GM12878 (cell line): ENCODE data around the gene GPSM1. TPM values are rescaled to one million over a fixed set of nuclear protein-coding genes. Genes with fewer than 3 reads are reported as not detected.

Experiments used
- ATAC-seq: fragments of 200-7000 bp; cut with Tn5 transposase; 3 replicates; pipeline ENCODE4 v1.9.1; 2020; ENCODE audit warnings: mild to moderate bottlenecking, moderate library complexity
- BruUV-seq: library from RNA; stranded (reverse); fragments of 400-500 nt; replicated peaks from 2 replicates; lab custom pipeline; 2021; lab: Mats Ljungman, UMichigan
- CTCF ChIA-PET: fragments of 300-600 bp; sonication (Branson Sonifier 250); formaldehyde crosslinking; extraction: SDS; loops from one replicate; lab custom pipeline; 2021; ENCODE audit warnings: inconsistent platforms; lab: Yijun Ruan, JAX
- POLR2A ChIA-PET: fragments of 350-600 bp; formaldehyde crosslinking; extraction: SDS; loops from one replicate; lab custom pipeline; 2021; ENCODE audit warnings: inconsistent platforms; lab: Charles Lee
- RAD21 ChIA-PET: fragments of 300-600 bp; sonication (Branson Sonifier 250); formaldehyde crosslinking; loops from one replicate; lab custom pipeline; 2023; ENCODE audit warnings: antibody characterized with exemption; ENCODE audit not compliant: unreplicated experiment; lab: Charles Lee
- SMC1A ChIA-PET: fragments of 300-600 bp; sonication (Branson Sonifier 250); formaldehyde crosslinking; loops from one replicate; lab custom pipeline; 2023; ENCODE audit not compliant: unreplicated experiment, uncharacterized antibody; lab: Charles Lee
- DNase-seq: peaks from one replicate; pipeline ENCODE4 v3.0.0-alpha.2; 2011; ENCODE audit warnings: low read depth, low spot score
- FAIRE-seq: peaks from 3 replicates; lab custom pipeline; 2011; peaks lifted over from hg19 to GRCh38; lab: Jason Lieb, UNC
- H2AFZ ChIP-seq: 2 replicates; pipeline ENCODE4 v1.6.0; 2011; ENCODE audit warnings: low read depth, low read length, control low read depth; ENCODE audit not compliant: control insufficient read depth
- H3K27ac ChIP-seq: 2 replicates; pipeline ENCODE4 v1.5.1; 2011; ENCODE audit warnings: control low read depth; ENCODE audit not compliant: control insufficient read depth, insufficient read depth
- H3K27me3 ChIP-seq, 2 experiments: replicated peaks in 1 of 2; 2 replicates each; pipeline versions ENCODE4 v1.6.0 to v1.6.1; 2011; ENCODE audit warnings: low read length in 1 of 2; ENCODE audit not compliant: control insufficient read depth in 2 of 2, insufficient read depth in 2 of 2
- H3K36me3 ChIP-seq, 2 experiments: 2 replicates each; pipeline ENCODE4 v1.5.1; 2011; ENCODE audit warnings: low read length in 1 of 2; ENCODE audit not compliant: control insufficient read depth in 2 of 2, insufficient read depth in 2 of 2
- H3K4me1 ChIP-seq: 2 replicates; pipeline ENCODE4 v1.6.1; 2011; ENCODE audit warnings: mild to moderate bottlenecking, low read length, moderate library complexity, mixed read lengths; ENCODE audit not compliant: control insufficient read depth, insufficient read depth
- H3K4me2 ChIP-seq: 2 replicates; pipeline ENCODE4 v1.6.0; 2011; ENCODE audit warnings: control low read depth; ENCODE audit not compliant: control insufficient read depth, insufficient read depth
- H3K4me3 ChIP-seq: fragments of 200-600 bp; sonication (generic); 2 replicates; pipeline ENCODE4 v1.5.1; 2016
- H3K79me2 ChIP-seq: 2 replicates; pipeline ENCODE4 v1.6.0; 2011; ENCODE audit warnings: low read length; ENCODE audit not compliant: control insufficient read depth, insufficient read depth
- H3K9ac ChIP-seq: 2 replicates; pipeline ENCODE4 v1.8.0; 2011; ENCODE audit warnings: low read length, control low read depth, mixed read lengths; ENCODE audit not compliant: control insufficient read depth, insufficient read depth
- H3K9me3 ChIP-seq: replicated peaks from 3 replicates; pipeline ENCODE4 v1.5.1; 2011; ENCODE audit warnings: mild to moderate bottlenecking, low read length; ENCODE audit not compliant: control insufficient read depth, insufficient read depth
- H4K20me1 ChIP-seq: 2 replicates; pipeline ENCODE4 v1.6.0; 2011; ENCODE audit not compliant: control insufficient read depth, insufficient read depth
- E2F8 ChIP-seq: fragments of 450-650 bp; IDR thresholded peaks from 2 replicates; pipeline ENCODE4 v1.6.1; 2018; ENCODE audit warnings: mild to moderate bottlenecking, low read depth, moderate library complexity; ENCODE audit not compliant: partially characterized antibody
- FOXK2 ChIP-seq: fragments of 450-650 bp; IDR thresholded peaks from 2 replicates; pipeline ENCODE4 v1.6.1; 2017; ENCODE audit warnings: mild to moderate bottlenecking, moderate library complexity
- IRF4 ChIP-seq: IDR thresholded peaks from 2 replicates; pipeline ENCODE4 v1.6.1; 2011; ENCODE audit warnings: low read depth, low read length
- MXI1 ChIP-seq: fragments of 150-350 bp; IDR thresholded peaks from 2 replicates; pipeline ENCODE4 v1.6.1; 2011; ENCODE audit warnings: low read depth, mild to moderate bottlenecking, inconsistent platforms, low read length, improper control_type of control experiment
- NR2F1 ChIP-seq: fragments of 450-650 bp; conservative IDR thresholded peaks from 2 replicates; pipeline ENCODE4 v1.6.1; 2017; ENCODE audit warnings: mild to moderate bottlenecking
- STAT1 ChIP-seq: fragments of 450-650 bp; conservative IDR thresholded peaks from 2 replicates; pipeline ENCODE4 v1.6.1; 2014; ENCODE audit warnings: antibody characterized with exemption, mild to moderate bottlenecking
- SUPT20H ChIP-seq: IDR thresholded peaks from 2 replicates; pipeline ENCODE4 v1.6.1; 2011; ENCODE audit warnings: low read depth, mild to moderate bottlenecking, low read length, moderate library complexity, borderline replicate concordance; ENCODE audit not compliant: control insufficient read depth
- ZNF622 ChIP-seq: fragments of 450-650 bp; IDR thresholded peaks from 2 replicates; pipeline ENCODE4 v1.6.1; 2017; ENCODE audit warnings: mild to moderate bottlenecking, inconsistent platforms
- WGBS: methylation state at CpG from one replicate; pipeline ENCODE4 v1.1.6; 2016; ENCODE audit warnings: low lambda C conversion rate; ENCODE audit not compliant: insufficient replicate concordance, insufficient coverage; ENCODE audit errors: missing lambda C conversion rate; 5-methylcytosine and 5-hydroxymethylcytosine counted together
- in situ Hi-C: fragments of 300-500 bp; cut with MboI; formaldehyde crosslinking; loops from 9 replicates; pipeline ENCODE4 v1.14.3; 2018; ENCODE audit warnings: mixed read lengths
- intact Hi-C: fragments of 100-400 bp; cut with micrococcal nuclease; formaldehyde crosslinking; loops from one replicate; pipeline ENCODE4 v1.14.2; 2022; ENCODE audit not compliant: unreplicated experiment
- polyA plus RNA-seq, 11 experiments: library from polyadenylated mRNA; depleted of rRNA in 4 of 11; unstranded in 6 of 11; stranded (reverse) in 5 of 11; fragments of >200 nt; fragmentation: Nextera tagmentation in 4 of 11; fragmentation: Illumina TruSeq in 1 of 11; extraction: Ambion mirVana in 4 of 11; extraction: Trizol in 1 of 11; gene quantifications; 1 replicate in 1 of 11; 2 replicates in 10 of 11; pipeline versions ENCODE4 v1.2.1 to v1.2.3, GENCODE V29; 2011 to 2016; ENCODE audit warnings: inconsistent platforms in 2 of 11, missing spikeins in 2 of 11, low read depth in 1 of 11
- total RNA-seq, 4 experiments: library from RNA; depleted of rRNA in 3 of 4; stranded (reverse); fragments of >200 nt in 3 of 4; fragmentation: Illumina TruSeq in 1 of 4; extraction: Trizol in 1 of 4; gene quantifications; 2 replicates each; pipeline versions ENCODE4 v1.2.1 to v1.2.3, GENCODE V29; 2013 to 2021
- TF ChIP-seq, protein P1 (sequence below): IDR thresholded peaks from 2 replicates; pipeline ENCODE4 v1.6.1; 2012; ENCODE audit warnings: mild to moderate bottlenecking, low read depth, low read length
- TF ChIP-seq, protein P2 (sequence below): fragments of 450-650 bp; IDR thresholded peaks from 2 replicates; pipeline ENCODE4 v1.6.1; 2016; ENCODE audit warnings: mild to moderate bottlenecking
- TF ChIP-seq, protein P3 (sequence below): fragments of 450-650 bp; conservative IDR thresholded peaks from 2 replicates; pipeline ENCODE4 v1.6.1; 2017; ENCODE audit warnings: mild to moderate bottlenecking, moderate library complexity

GPSM1 gene
- total and polyA plus RNA-seq, 10 of the 15 experiments (the other 5 are each of a cell fraction or from before 2014, with no cell fraction given): 0.04 to 0.10 (median 0.10) TPM; not detected in 7

GRCh38 chr9:136325358-136325757 lies 2.0 kb upstream of the GPSM1 start:
- Histone ChIP-seq H3K27me3 (peaks cover 10 to 11% of the 10 kb centered on the region in 2 experiments; a peak in 3 of 4 replicates), H3K9me3 (peaks cover 2% of the 10 kb centered on the region; the same call in 1 of the 3 replicates), H3K9ac (no peak overlapping the region), H3K4me3 (no peak overlapping the region), H3K4me2 (no peak overlapping the region), H2AFZ (no peak overlapping the region), H4K20me1 (no peaks in the 10 kb centered on the region), H3K4me1 (no peaks in the 10 kb centered on the region), H3K27ac (no peak overlapping the region), H3K79me2 (no peaks in the 10 kb centered on the region), H3K36me3 (no peaks in the 10 kb centered on the region)
- FAIRE-seq: no peak
- BruUV-seq: no TSS peak
- SMC1A ChIA-PET: no interaction called here
- in situ Hi-C loops: no loop called here
- intact Hi-C loops: no loop called here
- DNase-seq: no peak
- WGBS: 50% methylated on average over 13 of the region's 13 CpGs
- POLR2A ChIA-PET: no interaction called here
- CTCF ChIA-PET: no interaction called here
- RAD21 ChIA-PET: no interaction called here
- ATAC-seq: no peak
- TF ChIP-seq MXI1 (no peak), FOXK2 (no peak), NR2F1 (no peak), SUPT20H (no peak), STAT1 (no peak), E2F8 (no peak), ZNF622 (no peak), IRF4 (no peak)
- TF ChIP-seq, protein P1, sequence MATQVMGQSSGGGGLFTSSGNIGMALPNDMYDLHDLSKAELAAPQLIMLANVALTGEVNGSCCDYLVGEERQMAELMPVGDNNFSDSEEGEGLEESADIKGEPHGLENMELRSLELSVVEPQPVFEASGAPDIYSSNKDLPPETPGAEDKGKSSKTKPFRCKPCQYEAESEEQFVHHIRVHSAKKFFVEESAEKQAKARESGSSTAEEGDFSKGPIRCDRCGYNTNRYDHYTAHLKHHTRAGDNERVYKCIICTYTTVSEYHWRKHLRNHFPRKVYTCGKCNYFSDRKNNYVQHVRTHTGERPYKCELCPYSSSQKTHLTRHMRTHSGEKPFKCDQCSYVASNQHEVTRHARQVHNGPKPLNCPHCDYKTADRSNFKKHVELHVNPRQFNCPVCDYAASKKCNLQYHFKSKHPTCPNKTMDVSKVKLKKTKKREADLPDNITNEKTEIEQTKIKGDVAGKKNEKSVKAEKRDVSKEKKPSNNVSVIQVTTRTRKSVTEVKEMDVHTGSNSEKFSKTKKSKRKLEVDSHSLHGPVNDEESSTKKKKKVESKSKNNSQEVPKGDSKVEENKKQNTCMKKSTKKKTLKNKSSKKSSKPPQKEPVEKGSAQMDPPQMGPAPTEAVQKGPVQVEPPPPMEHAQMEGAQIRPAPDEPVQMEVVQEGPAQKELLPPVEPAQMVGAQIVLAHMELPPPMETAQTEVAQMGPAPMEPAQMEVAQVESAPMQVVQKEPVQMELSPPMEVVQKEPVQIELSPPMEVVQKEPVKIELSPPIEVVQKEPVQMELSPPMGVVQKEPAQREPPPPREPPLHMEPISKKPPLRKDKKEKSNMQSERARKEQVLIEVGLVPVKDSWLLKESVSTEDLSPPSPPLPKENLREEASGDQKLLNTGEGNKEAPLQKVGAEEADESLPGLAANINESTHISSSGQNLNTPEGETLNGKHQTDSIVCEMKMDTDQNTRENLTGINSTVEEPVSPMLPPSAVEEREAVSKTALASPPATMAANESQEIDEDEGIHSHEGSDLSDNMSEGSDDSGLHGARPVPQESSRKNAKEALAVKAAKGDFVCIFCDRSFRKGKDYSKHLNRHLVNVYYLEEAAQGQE: no peak
- TF ChIP-seq, protein P2, sequence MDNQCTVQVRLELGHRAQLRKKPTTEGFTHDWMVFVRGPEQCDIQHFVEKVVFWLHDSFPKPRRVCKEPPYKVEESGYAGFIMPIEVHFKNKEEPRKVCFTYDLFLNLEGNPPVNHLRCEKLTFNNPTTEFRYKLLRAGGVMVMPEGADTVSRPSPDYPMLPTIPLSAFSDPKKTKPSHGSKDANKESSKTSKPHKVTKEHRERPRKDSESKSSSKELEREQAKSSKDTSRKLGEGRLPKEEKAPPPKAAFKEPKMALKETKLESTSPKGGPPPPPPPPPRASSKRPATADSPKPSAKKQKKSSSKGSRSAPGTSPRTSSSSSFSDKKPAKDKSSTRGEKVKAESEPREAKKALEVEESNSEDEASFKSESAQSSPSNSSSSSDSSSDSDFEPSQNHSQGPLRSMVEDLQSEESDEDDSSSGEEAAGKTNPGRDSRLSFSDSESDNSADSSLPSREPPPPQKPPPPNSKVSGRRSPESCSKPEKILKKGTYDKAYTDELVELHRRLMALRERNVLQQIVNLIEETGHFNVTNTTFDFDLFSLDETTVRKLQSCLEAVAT: no peak
- TF ChIP-seq, protein P3, sequence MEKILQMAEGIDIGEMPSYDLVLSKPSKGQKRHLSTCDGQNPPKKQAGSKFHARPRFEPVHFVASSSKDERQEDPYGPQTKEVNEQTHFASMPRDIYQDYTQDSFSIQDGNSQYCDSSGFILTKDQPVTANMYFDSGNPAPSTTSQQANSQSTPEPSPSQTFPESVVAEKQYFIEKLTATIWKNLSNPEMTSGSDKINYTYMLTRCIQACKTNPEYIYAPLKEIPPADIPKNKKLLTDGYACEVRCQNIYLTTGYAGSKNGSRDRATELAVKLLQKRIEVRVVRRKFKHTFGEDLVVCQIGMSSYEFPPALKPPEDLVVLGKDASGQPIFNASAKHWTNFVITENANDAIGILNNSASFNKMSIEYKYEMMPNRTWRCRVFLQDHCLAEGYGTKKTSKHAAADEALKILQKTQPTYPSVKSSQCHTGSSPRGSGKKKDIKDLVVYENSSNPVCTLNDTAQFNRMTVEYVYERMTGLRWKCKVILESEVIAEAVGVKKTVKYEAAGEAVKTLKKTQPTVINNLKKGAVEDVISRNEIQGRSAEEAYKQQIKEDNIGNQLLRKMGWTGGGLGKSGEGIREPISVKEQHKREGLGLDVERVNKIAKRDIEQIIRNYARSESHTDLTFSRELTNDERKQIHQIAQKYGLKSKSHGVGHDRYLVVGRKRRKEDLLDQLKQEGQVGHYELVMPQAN: no peak
